GM19043 (cell line): ENCODE measurements around the gene SMAP1.

Source experiments
- ATAC-seq: cut with Tn5 transposase; IDR thresholded peaks from one replicate; pipeline ENCODE4 v1.9.1; 2021; ENCODE audit warnings: low read depth; ENCODE audit not compliant: unreplicated experiment

SMAP1 gene

DNA sequence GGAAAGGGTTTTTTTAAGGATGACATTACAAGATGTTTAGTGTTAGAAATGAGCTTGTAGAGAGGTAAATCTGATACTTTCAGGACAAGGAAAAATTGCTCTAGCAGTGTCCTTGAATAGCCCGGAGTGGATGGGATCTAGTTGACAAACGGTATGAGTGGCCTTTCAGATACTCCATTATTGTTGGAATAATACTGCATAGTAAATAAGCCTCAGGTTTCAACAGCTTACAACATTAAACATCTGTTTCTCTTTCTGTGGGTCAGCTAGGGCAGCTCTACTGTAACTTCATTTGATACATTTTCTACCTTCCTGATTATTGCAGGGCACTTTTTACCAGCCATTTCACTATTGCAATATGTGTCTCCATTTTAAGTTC is 171.2 kb downstream of the SMAP1 start:
- ATAC-seq, result no peak

DNA sequence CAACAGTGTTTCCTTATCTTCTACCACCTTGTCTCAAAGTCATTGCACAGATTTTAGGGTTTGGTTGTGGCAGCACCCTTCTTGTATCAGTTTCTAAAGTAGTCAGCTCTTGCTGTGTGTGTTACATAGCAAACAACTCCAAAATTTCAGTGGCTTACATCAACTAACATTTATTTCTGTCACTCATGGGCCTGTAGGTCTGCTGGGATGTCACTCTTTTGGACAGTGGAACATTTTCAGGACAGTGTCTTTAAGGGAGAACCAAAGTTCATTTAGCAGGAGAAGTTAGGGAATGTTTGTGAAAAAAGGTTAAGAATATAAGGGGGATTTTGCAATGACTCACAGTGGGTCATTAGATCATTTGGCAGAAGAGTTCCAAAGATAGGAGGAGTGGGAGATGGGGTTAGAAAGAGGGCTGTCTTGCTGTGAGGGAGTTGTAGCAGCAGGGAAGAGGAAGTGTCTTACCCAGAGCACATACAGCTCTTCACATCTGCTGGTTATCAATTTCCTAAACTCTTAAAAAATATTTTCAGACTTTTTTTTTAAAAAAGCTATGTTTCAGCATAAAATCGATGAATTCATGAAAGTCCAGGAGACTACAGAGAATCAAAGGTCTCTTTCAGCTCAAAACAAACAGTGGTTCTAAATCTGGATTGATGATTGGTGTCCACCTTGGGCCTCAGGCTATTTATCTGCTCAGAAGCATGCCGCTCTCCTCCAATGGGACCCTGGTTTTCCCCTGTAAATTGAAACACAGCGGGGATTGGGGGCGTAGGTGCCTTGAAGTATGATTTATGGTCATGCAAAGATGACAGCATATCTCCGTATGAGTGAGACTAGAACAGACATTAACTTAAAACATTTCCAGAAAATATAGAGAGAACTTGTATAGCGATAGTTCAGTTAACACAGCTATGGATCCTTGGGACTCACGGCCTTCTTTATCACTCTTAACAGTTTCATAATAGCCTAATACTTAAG is 171.9 kb downstream of the SMAP1 start:
- ATAC-seq, result no peak

DNA sequence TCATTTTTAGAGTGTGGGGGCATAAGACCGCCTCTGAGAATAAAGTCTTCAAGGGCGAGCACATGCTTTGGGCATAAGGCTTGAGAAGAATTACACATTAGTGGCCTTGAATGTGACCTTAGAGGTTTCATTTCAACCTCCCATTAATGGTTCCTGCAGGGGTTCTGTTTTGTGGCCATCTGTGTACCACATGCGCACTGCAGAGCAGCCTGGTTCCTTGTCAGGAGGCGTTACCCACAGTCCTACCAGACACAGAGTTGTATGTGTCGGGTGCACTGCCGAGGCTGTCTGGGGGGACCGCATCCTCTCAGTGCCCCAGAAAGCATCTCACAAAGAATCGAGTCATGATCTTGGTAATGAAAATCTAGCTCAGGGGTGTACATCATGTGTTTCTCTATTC is 173.4 kb downstream of the SMAP1 start:
- ATAC-seq, result no peak

DNA sequence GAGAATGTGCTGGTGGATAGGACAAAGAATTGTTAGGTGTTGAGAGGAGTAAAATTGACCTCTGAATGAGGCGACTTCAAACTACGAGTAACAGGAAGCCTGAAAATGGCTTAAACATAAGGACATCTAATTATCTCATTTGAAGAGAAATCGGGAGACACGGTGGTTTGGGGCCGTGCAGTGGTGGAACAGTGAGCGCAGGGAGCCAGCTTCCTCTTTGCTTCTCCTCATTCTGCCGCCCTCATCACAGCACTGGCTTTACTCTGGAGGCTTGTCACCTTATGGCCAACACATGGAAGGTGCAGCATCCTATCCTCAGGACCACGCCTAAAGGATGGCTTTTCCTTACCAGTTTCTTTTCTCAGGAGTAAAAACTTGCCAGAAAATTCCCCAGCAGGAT is 174.9 kb downstream of the SMAP1 start:
- no peak for ATAC-seq

DNA sequence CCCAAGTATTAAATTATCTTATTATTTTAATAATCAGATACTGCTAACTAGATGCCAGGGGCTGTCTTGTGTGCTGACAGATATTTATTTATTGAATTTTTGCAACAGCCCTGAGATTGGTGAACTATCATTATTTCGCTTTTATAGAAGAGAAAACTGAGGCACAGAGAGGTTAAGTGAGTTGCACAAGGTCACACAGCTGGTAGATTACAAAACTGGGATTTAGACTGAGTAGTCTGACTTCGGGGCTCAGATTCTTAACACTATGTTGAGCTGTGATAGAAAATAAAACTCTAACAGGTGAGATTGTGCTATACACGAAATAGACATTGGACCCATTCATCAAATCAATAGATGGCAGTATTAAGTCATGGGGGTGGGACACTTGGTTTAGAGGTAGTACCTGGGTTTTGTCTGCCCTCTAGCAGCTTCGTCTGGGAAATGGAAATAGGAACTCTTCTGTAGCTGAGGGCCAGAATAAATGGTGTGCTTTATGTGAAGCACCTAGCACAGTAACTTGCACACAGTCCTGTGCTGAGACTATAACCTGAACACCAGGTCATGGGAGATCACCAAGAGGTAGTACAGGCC is 175.7 kb downstream of the SMAP1 start:
- no peak for ATAC-seq

DNA sequence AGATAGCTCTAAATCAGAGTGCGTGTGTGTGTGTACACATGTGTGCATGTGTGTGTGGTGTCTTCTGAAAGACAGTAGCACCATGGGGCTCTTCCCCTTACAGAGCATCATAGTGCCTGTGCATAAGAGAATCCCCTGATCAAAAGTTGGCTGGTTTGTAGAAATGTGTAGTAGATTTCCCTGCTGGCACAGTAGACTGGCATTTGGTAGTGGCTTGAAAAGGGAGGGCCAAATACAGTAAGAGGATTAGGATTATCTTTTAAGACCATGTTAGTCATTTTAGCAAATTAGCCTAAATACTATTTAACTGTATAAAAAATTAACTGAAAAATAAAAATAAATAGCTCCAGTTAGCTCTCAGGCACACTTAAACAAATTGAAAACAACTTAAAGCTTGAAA is 176.6 kb downstream of the SMAP1 start:
- ATAC-seq, result no peak

DNA sequence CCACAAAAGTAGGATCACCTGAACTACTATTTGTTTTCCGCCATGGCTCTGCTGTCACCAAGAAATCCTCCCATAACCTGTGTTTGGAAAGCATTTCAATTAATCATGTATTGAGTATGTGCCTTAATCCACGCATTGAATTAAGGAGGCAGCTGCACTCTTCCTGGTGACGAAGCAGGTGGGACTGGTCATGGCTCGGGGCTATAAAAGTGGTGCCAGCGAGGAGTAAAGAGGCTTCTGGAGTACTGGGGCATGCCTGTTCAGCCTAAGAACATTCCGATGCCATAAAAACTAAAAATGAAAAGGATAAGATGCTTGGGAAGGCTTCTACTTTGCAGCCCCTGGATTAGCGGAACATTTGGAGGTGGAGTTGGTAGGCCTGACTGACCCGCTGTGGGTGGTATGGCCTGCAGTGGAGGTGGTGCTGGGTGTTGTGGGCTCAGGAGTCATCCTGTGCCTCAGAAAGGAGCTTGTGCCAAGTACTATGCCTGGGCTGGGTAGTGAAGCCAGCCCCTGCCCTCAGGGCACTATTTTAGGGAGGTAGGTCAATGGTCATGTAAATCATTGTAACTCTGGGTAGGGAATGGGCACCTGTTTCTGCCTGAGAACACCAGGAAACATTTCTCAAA is 178.6 kb downstream of the SMAP1 start:
- no peak for ATAC-seq

DNA sequence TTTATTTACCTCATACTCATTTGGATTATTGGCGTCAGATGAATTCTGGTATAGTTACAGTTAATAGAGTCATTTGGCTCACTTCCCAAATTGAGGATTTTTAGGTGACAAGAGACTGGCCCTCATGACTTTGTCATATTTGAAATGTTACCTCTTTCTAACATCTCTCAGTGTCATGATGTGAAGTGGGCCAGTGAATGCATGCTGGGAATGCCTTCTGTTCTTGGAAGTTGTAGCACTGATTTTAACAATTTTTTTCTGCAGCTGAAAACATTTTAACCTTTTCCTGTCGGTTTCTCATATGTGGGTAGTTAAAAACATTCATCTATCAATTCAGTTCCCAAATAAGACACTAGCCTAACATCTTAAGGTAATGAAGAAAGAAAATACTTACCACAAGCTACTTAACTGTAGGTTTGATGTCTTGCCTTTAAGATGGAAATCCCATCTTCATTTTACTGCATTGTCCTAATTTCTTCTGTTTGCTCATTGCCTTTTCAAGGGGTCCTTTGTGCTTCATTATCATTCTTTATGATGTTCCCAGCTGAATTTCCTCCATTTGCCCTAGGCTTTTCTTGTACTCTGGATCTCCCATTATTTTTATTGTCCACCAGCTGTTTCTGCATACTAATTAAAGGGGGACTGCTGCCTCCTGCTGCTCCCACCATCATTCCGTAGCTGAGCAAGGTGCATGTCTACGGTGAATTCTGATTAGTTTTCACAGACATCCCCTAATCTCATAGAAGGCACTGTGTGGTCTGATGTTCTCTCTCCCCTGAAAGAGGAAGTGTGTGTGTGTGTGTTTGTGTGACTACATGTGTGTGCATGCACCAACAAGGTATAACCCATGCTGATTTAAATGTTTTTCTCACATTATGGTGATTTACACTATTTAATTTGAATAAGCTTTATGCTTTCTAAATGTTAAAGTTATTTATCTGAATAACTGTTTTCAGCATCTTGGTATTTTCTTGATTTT is 179.7 kb downstream of the SMAP1 start:
- ATAC-seq, result no peak

DNA sequence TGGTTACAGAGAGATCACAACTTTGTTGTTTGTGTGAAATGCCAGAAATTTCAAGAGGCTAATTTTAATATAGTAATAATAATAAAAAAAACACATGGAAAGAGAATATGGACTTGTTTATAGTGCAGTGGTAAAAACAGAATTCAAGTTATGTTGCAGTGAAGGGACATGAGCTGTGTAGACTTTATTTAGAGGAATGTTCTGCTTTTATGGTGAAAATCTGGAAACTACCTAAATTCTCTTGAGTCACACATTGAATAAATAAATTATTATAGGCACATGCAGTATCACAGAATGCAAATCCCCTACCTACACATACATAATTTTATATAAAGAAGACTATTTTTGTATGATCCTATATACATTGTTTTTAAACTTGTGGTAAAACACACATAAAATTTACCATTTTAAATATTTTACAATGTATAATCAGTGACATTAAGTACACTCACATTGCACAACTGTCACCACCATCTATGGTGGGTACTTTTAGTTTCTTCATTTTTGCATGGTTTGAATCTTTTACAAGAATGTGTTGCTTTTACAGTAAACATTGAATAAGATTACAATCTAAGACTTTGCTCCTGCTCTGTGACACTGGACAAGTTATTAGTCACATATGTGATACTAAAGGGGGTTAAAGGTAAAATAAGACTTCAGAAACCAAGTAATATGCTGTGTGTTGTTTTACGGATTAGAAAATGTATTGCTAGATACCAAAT is 181.8 kb downstream of the SMAP1 start:
- ATAC-seq, result no peak

DNA sequence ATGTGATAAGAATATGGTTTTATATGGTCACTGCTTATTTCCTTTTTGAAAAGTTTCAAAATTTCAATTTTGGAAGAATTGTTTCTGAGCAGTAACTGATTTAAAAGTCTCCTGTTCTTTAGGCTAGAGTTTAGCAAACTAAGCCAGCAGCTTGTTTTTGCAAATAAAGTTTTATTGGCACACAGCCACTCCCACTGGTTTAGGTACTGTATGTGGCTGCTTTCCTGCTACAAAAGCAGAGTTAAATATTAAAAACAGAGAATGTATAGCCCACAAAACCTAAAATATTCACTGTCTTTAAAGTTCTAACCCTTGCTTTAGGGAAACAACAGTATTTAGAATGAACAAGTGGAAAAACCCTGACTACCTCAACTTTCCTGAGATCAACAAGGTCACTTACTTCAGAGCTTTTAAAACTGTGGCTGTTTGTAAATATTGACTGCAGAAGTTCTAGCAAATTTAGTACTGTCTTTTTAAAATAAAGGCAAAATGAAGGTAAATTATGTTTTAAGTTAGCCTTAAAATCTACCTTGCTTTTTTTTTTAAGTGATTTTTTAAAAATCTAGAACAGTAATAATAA is 185.1 kb downstream of the SMAP1 start:
- ATAC-seq, result no peak

DNA sequence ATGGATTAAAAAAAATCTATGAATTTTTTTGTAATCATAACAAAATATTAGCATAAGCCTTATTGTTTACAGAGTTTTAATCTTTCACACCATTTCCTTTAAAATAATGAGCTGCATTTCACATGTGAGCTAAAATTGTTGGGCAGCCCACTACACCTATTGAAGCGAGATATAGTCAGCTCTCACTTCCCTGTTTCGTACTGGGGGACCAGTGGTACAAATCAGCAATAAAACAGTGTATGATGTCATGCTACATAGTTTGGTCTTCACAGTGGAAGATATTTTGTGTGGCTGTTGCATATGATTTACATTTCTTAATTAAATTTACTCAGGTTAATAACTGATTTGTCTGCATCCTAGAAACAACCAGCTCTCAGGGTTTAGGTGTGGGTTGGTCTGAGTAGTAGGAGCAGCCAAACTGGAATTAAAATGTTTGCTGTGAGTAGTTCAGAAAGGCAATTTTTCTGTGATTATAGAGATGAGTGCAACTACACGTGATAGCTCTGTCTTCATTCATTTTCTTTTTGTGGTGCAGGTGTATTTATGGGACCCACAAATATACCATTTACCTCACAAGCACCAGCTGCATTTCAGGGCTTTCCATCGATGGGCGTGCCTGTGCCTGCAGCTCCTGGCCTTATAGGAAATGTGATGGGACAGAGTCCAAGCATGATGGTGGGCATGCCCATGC is 189.8 kb downstream of the SMAP1 start:
- peak; percentile 100 for ATAC-seq

DNA sequence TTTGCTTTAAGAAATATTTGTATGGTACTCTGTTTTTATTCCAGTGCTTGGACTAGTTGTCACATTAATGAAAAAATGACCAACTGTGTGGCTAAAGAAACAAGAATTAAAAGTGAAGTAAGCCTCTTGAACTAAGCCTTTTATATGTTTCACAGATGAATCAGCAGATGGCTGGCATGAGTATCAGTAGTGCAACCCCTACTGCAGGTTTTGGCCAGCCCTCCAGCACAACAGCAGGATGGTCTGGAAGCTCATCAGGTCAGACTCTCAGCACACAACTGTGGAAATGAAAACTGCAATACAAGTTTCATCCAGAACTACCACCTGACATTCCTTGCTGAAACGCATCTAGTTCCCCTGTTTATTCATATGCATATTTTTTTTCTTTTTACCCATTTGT is 192.4 kb downstream of the SMAP1 start:
- ATAC-seq, result no peak

DNA sequence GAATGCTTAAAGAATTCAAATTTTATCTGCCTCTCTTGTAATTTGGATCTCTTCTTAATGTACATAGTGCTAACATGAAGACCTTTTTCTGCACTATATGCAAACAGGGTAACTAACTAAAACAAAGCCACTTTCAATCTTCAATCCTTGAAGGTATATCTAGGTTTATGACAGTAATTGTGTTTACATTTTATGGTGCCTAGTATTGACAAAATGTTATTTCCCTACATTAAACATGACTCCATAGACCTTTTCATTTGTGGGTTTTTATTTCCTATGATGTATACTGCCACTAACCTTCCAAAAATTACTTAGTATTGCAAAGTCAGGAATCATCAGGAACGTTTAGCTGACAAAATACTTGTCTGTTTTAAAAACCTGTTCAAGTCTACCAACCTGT is 193.2 kb downstream of the SMAP1 start:
- no peak for ATAC-seq

DNA sequence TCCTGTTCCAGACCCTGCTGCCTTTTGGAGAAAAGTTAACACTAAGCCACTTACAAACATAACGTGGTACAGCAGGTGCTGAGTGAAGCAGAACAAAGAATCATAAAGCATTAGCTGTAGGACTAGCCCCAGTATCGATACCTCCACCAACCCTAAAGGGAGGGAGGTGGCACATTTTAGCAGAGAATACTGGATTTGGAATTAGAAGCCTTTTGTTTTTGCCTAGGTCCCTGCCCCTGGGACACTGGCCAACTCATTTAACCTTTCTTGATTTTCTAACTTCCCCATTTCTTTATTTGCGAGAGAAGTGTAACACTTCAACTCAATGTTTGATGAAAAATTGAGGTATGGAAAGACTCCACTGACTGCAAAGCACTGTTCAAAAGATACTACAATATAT is 195.7 kb downstream of the SMAP1 start:
- no peak for ATAC-seq

DNA sequence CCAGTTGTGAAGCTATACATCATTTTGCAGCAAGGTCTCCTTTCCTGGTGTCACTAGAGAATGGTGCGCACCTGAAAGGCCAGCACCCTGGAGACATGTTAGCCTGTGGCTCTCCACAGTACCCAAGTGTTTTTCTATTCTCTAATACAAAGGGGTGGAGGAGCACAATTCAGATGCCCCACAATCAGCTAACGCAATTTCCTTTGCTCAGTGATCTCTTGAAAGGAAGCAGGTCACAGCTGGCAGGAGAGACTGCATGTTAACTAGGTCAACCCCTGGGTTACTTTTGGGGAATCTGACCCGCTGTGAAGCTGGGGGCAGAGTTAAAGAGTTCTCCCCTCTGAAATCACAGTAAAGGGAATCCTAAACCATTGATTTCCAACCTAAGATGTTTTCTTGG is 196.7 kb downstream of the SMAP1 start:
- no peak for ATAC-seq

DNA sequence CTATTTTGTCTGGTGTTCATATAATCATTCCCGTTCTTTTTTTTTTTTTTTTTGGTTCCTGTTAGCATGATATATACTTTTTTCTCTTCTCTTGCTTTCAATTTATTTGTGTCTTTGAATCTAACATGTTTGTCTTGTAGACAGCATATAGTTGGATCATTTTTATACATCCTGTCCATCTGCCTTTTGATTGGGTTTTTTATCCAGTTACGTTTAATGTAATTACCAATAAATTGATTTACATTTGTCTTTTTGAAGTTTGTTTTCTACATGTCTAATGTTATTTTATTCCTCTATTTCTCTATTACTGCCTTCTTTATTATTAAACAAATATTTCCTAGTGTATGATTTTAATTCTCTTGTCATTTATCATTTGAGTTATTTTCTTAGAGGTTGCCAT is 204.8 kb downstream of the SMAP1 start:
- no peak for ATAC-seq

DNA sequence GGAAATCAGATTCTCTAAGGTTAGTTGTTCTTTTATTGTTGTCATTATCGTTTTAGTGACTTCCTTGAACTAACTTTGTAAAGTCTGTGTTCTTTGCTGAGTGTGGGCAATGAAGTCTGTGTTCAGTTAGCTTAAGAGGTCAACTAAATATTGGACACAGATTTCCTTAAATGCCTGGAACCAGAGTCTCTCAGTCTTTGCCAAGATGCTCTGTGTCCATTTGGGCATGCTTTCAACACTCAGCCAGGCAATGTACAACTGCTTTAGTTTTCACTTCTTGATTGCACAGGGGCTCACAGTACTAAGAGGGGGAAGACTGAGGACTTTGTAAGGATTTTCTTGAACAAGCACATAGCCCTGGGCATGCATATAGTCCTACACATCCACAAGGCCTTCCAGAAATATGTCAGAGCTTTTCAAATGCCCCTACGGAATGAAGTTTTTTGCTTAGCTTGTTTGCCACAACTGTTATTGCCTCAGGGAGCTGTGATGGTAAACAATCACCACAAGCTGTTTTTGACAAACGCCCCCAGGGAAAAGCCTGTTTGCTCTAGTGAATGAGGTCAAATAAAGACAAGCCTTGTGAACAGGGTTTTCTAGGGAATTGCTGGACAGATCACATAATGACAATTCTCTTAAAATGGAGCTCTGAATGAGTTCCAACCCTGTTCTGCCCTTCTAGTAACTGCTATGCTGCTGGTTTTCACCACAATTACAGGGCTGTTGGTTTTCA is 206.7 kb downstream of the SMAP1 start:
- ATAC-seq, result no peak

DNA sequence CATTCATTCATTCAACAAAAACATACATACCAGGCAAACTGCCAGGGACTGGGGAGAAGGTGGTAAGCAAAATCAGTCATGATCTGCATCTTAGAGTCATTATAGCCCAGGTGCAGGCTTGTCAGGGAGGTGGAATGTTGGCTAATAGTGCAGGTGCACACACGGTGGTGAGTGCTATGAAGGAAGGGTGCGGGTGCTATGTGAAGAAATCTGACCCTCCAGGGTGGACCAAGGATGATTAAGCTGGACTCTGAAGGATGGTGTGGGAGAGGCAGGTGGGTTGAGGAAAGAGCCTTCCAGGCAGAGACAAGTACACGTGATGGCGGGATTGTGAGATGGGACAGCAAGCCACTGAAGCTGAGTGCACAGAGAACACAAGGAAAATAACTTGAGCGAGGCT is 211.8 kb downstream of the SMAP1 start:
- ATAC-seq, result no peak
